Inferior parietal cortex (tissue), 1 donor: Measurements from ENCODE around the gene TSPAN31.

ENCODE experiments used
- DNase-seq: peaks from one replicate; pipeline ENCODE4 v3.0.0-alpha.2; 2016; ENCODE audit errors: extremely low spot score

Gene TSPAN31

DNA sequence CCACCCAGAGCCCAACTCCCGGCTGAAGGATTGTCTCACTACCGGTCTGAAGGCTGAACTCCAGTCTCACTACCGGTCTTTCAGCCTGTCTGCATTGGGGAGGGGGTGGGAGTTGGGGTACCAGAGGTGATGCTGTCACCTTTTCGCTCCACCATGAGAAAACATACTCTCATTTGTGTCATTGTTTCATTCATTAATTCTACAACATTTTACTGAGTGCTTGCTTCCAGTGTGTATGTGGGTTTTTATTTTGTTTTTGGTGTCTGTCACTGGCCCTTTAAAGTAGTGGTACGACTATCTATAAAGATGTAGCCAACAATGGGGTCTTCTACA is 7.8 kb downstream of the TSPAN31 start:
- DNase-seq, result no peak

DNA sequence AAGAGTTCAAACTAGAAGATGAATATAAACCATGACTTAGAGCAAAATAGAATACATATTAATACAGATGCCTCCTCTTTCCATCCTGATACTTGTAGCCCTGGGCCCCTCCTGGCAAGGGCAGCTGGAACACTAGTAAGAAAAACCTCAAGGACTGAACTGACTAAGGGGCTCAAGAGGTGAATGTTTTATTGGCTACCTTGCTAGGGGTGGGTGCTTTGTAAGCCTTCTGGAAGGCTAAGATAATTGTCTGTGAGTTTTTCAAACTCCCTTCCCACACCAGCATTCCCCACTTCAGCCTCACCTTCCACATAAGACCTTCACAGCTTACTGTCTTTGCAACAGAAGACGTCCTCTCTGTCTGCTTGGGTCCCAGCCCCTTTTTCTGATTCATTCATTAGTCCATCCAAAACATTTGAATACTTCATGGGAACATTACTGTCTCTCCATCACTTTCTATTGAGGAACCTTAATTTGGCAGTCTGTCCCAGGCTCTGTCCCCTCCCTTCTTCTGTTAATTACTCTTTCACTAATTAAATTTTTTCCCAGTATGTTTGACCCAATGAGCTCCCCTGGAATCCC is 9.0 kb downstream of the TSPAN31 start:
- DNase-seq, result no peak

DNA sequence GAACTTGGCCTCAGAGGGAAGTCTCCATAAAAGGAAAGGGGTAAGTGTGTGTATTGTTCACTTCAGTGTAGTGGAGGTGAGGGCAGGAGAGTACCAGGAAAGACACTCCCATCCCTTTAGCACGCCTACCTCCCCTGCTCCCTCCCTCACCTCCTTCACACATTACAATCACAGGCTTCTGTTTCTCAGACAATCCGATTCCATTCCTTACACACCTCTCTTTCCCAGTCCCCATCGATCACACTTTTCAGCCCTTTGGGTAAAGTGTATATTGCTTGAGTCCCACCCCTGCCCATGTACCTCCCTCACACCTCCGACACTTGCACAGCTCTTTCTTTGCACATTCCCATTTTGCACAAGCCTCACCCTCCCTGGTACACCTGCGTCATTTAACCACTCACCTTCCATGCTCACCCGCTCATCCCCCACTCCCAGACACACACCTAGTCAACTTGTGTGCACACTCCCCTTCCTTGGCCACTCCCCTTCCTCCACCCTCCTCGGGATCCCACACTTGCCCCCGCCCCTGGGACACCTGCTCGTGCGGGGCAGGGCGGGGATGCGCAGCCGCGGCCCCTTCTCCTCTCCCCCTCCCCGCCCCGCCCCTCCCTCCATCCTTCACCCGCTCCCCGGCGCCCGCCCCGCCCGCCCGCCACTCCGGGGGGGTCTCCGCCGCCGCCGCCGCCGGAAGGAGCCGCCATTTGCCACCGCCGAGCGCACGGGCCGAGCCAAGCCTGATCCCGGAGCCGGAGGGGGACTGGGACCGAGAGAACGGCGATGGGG is 9.8 kb downstream of the TSPAN31 start, which contains the start of gene MARCHF9:
MARCHF9 (plus strand) TSS at position 693 of the 783 bp plus-strand sequence. CDS start 426 bp downstream, outside the sequence.
- DNase-seq, result no peak

DNA sequence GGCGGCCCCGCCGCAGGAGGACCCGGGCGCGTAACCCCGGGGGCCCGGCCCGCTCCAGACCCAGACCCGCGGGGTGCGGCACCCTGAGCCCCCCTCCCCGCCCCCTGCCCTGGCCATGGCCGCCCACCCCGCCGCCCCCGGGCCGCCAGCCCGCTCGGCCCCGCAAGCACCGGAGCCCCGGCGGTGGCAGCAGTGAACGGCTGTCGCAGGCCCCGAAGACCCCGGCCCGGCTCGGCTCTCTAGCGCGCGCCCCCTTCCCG is 10.3 kb downstream of the TSPAN31 start:
- no peak for DNase-seq

DNA sequence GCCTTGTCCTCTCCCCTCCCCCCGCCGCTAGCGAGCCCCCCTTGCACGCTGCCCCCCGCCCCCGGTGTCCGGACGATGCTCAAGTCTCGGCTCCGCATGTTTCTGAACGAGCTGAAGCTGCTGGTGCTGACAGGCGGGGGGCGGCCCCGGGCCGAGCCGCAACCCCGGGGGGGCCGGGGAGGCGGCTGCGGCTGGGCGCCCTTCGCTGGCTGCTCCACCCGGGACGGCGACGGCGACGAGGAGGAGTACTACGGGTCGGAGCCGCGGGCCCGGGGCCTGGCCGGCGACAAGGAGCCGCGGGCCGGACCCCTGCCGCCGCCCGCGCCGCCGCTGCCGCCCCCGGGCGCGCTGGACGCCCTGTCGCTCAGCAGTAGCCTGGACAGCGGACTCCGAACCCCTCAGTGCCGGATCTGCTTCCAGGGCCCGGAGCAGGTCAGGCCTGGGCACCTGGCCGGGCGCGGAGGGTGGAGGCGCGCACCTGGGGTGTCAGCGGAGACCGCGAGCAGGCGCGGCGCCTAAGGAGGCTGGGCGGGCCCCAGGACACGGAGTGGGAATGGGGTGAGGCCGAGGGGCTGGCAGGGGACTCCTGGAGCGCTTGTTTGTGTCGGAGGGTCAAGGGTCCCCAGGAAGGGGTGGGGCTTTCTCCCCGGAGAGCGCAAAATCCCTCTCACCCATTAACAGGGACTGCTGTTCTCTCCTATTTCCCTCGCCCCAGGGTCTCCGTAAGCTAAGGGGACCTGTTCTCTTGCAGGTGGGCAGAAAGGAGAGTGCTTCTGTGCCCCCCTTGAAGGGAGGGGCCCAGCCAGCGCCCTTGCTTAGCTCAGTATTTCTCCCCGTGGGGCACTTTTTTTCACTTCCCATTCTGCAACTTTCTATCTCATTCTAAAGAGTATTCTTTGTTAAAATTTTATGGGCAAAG is 10.9 kb downstream of the TSPAN31 start:
- DNase-seq, result no peak

DNA sequence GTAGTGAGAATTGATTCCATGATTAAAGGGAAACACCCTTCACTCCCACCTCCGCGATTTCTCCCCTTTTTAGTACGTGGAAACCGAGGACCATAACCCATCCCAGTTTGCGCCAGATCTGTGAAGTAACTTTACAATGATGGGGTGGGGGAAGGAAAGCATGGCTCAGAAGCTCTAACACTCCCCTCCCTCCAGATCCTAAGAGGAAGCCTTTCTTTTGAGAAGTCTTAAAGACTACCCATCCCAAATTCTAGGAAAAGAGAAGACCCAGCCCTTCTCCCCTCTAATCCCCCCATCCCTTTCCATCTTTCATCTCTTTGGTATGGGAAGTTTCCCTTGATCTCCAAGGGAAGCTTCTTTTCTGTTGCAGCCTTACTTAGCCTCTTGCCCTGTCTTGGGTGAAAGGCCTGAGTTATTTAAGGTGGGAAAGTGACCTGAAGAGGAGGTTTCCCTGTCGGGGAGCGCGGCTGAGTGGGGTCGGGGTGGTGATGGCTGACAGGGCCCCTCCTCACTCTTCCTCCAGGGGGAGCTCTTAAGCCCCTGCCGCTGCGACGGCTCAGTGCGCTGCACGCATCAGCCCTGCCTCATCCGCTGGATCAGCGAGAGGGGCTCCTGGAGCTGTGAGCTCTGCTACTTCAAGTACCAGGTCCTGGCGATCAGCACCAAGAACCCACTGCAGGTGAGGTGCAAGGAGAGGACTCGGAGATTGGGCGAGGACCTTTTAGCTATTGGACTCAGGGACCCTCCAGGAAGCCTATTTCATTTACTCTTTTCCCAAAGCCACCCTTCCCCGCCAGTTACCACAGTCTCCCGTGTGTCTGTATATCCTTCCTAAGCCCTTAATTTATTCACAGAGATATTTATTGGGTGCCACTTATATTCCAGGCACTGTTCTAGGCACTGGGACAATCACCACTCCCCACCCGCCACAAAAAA is 11.8 kb downstream of the TSPAN31 start:
- no peak for DNase-seq

DNA sequence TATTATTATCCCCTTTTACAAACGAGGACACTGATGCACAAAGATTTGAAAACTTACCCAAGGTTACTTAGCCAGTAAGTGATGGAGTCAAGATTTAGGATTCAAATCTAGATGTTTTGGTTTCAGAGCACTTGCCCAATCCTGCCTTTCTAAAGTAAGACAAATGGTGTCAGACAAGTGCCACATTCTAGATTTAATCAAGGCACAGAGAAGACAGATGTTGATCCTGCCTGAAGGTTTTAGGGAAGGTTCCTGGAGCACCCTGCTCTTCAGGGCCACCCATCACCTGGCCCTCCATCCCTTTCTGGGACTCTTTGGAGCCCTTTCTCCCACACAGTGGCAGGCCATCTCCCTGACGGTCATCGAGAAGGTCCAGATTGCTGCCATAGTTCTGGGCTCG is 12.9 kb downstream of the TSPAN31 start:
- no peak for DNase-seq

DNA sequence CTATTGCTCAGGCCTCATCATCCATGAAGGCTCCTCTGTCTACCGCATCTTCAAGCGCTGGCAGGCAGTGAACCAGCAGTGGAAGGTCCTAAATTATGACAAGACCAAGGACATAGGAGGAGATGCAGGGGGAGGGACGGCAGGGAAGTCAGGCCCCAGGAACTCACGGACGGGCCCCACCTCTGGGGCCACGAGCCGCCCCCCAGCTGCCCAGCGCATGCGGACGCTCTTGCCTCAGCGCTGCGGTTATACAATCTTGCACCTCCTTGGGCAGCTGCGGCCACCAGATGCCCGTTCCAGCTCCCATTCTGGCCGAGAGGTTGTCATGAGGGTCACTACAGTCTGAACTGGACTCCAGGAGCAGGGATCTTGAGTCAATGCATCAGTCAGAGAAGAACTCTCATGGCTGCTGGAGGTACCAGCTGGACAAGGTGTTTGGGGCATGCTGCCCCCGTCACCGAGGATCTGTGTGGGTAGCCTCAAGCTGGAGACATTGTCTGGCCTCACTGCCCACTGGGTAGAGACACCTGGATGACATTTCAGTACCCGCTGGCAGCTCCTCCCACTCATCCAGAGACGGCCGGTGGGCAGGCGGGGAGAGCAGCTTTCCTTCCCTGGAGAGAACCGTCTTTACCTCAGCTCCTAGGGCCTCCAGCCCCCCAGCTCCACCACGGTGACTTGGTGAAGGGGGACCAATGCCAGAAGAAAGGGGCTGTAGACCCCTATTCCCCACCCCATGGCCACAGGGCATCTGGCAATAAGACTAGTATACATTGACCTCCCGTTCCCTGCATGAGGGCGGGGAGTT is 13.9 kb downstream of the TSPAN31 start:
- DNase-seq, result no peak

DNA sequence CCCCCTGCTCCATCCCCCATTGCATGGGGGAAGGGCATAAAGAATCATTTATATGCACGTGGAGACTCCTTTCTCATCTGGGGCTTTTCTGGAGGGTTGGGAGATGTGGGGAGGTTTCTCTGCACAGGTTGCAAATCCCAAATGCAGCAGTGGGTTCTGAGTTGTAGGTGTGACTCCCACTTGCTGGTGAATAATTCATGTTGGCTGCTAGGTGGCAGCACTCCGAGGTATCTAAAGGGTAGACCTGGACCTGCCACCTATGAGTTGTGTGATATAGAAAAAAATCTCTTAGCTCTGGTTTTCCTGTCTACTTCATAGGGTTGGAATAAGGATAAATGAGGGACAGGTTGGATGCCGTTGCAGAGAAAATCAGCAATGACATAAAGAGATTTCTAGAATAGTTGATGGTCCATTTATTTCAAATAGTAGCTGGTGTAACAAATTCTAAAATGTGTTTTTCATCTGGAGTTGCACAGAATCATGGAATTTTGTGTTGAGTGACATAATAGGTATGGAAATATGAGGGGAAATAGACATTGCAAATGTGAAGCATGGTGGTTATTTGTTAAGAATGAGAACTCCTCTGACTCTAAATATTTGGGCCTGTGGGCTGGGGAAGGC is 14.6 kb downstream of the TSPAN31 start:
- no peak for DNase-seq

DNA sequence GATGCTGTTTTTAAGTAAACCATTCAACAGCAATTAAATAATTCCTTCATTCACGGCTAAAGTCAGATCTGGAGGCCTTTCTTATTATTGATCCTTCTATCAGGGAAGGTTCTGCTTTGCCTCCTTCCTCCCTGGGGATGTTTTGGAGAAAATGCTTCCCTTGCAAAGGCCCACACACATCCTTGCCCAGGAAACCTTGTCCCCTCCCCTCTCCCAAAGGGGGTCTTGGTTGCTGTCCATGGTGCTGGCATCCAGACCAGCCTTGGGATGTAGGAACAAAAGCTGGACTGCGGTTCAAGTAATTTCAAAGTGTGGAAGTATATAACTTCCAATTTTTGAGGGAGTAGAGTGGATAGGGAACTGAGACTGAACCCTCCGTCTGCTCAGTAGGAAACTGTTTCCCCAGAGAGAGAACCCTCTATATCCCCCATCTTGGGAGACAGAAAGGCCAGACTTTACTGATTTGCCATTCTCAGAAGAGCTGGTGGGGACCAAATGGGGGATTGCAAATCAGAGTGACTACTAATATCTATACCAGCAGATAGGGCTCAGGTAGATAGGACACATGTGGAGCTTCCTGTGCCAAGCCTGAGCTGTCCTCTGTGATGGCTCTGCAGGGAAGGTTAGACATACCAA is 15.6 kb downstream of the TSPAN31 start:
- DNase-seq, result no peak

DNA sequence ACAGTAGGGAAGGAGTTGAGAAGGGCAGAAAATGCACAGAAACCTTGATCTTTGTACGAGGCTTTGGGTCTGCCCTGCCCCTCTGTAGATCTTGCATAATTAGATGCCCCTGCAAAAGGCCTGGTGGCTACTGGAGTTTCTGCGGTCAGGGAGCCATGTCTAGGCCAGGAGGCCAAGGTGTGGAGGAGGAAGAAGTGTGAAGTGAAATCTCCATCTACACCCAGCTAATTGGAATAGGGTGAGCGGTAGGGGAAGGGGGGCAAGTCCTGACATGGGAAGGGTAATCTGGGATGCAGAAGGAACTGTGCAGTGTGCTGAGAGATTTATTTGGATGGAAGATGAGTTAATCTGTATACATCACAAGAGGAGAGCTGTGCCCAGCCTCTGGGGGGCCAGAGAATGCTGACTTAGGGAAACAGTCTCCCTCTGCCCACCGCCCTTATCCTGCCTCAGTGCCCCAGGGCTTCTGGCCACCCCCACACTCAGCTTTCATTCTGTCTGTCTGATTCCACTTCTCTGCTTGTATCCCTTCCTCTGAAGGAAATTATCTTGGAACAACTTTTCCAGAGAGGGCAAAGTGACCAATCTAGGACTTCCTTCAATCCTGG is 16.7 kb downstream of the TSPAN31 start:
- DNase-seq, result no peak

DNA sequence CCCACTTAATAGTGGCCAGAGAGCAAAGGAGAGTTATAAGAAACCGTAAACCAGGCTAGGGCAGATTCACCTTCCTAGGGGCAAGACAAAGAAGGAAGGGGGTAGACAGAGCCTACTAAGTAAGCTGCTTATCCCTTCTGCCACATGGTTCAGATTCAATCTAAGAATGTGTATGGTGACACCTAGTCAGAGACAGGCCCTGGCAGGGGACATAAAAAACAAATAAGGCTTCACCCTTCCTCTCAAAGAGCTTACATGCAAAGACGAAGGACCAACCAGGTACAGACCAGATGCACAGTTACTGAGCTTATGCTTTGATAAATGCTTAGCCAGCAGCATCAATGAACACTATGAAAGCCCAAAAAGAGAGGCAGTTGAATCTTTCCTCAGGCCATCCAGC is 17.6 kb downstream of the TSPAN31 start:
- DNase-seq, result no peak

DNA sequence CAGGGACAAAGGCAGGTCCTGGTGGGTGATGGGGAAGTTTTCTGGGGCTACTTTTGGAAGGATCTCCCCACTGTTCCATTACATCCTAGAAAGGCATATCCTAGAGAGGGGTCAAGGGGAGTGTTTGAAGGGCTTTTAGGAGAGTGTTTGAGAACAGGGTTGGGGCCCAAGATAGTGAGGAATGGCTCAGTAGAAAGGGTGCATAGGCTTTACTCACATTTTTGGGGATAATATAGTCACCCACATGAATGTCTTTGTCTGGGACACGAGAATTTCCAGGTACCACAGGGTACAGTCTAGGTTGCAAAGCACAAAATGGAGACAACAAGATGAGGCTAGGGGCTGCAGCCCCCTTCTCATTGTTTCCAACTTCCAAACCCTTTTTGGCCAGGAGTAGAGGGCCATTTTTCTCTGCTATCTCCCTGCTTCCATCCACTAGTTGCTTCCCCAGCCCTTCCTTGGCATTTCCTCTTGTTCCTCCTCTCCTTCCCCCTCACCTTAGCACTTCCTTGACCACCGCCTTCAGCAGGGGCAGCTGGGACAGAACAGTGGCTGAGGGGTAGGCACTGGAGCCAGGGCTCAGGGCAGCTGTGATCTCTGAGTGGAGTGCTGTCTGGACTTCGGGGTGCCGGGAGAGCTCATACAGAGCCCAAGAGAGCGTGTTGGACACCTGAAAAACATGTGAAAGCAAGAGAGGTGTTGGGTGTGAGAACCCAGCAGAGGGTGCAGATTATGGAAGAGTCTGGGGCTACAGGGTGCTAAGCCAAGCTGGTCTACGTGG is 19.2 kb downstream of the TSPAN31 start:
- DNase-seq, result no peak

DNA sequence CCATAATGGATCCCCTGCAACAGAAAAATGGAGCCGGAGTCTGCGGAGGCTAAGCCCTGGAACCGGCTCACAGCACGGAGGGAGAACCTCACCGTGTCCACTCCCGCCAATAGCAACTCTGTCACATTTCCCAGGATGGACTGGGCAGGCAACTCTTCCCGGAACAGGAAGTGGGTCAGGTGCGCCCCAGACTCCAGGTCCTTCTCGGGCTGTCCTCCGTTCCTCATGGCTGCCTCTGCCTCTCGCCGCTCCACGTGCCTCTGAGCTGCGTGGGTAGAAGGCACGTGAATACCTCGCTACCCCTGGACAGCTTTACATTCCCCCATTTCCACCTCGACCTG is 19.8 kb downstream of the TSPAN31 start:
- no peak for DNase-seq

DNA sequence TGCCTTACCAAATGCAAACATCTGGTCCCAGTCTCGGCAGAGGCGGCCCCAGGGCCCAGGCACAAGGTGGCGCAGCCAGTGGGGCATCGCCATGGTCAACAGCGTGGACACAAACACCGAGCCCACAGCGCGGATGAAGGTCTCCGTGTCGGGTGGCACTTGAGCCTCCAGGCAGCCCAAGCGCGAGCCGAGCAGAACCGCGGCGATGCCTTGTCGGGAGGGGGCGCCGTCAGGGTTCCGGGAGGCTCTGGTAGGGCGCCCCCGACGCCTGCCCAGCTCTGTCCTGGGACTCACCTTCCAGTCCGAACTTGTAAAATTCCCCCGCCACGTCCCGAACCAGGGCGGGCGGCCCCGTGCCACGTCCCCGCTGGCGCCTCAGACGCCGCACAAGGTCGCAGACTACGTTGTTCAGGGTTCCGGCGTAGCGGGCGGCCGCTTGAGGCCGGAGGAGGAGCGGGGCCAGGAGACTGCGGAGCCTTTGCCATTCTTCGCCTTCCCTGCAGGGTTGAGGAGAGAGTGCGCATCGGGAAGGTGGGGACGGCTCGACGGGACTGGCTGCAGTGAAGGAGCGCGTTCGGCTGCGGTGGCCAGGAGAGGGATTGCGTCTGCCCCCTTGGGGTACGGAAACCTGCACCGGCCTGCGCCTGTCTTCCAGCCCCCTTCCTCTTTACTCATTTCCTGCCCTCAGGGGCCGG is 20.3 kb downstream of the TSPAN31 start:
- no peak for DNase-seq

DNA sequence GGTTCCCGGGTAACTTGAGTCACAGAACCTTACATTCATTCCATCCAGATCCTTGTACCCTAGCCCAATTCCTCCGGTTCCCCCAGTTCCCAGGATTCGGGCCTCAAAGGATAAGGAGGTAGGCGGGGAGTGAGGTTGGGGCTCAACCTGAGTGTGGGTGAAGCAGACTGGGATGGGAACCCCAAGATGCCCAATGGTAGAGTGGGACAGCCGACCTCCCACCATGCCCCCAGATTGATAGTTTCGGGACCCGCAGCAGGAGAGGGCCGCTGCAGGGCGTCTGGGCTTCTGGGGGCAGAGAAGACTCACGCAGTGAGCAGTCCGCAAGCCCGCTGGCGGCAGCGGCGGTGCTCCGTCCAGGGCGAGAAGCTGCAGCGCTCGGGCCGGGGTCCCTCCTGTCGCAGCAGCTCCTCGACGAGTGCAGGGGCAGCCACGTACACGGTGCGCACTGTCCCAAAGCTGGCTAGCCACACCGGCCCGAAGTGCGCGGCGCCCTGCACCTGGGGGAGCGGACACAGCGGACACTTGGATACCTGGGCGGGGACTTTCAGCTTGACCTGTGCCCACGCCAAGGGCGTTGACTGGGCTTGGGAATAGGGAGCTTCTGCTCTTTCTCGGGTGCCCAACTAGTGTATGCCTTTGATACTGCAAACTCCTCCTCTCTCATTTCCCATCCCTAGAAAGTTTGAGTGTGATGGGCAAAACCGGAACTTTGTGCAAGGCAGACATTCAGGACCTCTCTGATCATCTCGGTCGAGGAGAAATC is 21.0 kb downstream of the TSPAN31 start:
- DNase-seq, result no peak

DNA sequence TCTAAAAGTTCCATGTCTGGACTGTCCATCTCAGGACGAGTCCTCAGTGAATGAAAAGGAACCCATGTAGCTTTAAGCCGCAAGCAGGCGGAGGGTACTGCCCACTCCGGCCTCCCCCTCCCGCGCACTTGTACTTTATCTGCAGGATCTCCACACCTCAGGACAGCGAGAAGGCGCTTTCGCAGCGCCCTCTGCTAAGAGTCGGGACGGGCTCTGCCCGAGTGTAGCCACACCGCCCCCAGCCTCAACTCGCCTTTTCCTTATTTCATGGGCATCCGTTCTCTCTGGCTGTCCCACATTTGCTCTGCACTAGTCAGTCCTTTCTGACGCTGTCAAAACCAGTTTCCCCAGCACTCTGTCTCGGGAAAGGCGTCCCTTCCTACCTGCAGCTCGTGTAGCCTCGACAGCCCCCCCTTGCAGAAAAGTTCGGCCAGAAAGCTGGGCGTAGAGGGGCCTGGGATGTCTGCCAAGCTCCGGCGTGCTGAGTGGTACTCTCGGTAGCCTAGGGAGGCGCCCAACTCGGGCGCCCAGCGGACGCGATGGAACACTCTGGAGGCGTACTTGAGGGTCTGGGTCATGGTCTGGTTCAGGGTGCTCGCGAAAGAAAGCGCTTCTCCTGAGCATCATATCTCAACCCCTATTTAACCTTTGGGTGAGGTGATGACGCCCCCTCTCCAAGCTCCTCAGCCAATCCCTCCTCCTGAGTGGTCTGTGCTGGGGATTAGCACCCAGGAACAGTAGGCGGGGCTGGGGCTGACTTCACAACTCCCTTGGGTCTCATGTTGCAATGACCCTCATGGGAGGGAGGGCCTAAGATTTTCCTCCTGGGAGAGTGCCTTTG is 21.8 kb downstream of the TSPAN31 start, which contains the start of gene CYP27B1:
CYP27B1 (minus strand) TSS at position 615 of the 841 bp plus-strand sequence; CDS start at position 578, 37 bp downstream.
- no peak for DNase-seq
